HG03139 (cell line): ENCODE data around the gene E4F1.
"Not testable (repeated sequence)": the region's sequence is repeated elsewhere in the genome, so short reads cannot be mapped to it uniquely, and the experiment has no call there.

Experiments
- ATAC-seq: cut with Tn5 transposase; IDR thresholded peaks from one replicate; pipeline ENCODE4 v1.9.1; 2021; ENCODE audit not compliant: unreplicated experiment

E4F1 gene

DNA sequence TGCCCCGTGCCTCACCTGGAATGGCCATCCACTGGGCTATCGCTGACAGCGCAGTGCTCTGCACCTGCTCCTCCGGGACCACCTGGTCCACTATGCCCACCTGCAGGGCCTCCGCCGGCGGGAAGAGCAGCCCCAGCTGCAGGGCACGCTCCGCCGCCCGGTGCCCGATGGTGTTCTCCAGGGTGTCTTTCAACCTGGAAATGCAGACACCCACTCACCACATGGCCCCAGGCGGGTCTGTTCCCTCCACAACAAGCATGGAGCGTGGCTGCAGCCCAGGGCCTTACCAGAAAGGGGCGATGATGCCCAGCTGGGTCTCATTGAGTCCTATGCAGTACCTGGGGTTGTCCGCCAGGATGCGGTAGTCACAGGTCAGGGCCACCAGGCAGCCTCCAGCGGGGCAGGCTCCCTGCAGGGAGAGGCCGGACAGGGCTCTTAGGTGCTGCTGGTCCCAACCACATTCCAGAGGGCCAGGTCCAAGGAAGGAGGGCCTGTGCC is 19.7 kb downstream of the E4F1 start:
- ATAC-seq, result no peak

DNA sequence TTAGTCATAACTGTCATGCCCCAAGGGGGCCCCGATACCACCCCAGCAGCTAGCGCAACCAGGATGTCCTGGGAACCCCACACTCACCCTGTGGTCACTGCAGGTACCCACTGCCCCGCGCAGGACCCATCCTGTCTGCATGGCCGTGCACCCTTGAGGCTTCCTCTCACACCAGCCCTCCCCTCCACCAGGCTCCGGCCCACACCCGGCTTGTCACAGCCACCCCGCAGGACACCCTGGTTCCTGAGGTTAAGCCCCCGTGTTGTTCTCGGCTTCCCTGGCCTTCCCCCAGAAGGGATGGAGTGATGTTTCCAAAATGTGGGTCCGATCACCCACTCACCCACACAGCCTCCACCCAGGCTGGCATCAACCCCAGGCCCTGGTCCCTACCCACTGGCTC is 20.4 kb downstream of the E4F1 start:
- ATAC-seq, result no peak

DNA sequence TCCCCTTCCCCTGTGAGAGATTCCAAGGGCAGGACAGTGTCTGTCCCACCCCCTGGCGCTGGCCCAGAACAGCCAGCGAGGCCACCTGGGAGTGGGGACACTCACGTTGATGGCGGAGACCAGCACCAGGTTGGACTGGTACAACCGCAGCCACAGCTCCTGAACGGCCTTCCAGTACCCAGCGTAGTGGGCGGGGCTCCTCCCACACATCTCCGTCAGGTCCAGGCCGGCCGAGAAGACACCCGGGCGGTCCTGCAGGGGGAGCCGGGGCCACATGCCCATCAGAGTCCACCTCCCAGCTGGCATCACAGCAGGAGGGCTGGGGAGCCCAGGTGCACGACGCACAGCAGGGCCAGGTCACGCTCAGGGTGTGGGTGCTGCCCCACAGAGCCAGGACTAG is 20.9 kb downstream of the E4F1 start:
- ATAC-seq, result no peak

DNA sequence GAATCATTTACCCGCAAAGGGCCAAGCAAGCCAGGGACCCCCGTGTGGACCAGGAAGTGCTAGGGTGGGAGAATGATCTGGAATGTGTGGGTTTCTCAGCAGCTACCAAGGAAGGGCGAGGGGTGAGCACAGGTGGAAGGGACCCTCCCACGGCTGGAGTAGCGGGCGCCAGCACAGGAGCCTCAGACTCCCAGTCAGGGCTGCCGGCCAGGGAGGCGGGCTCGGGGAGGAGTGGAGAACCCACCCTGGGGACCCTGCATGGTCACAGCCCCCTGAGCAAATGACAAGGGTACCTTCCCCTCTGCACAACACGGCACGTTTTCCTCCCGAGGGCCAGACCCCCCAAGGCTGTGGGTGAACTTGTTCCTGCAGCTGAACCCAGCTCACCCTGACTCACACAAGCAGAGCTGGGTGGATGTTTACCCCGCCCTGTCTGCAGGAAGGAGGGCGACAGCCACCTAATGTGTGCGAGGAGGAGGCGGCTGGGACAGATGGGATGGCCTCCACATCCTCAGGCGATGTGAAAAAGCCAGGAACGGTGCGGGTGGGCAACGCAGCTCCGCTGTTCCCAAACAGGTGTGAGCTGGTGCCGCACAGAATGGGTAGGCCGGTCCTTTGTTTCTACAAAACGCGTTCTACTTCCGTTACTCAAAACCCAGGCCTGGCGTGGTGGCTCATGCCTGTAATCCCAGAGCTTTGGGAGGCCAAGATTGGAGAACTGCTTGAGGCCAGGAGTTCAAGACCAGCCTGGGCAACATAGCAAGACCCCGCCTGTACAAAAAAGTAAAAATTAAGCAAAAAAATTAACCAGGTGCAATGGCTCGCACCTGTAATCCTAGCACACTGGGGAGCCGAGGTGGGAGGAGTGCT is 21.8 kb downstream of the E4F1 start:
- no peak for ATAC-seq

DNA sequence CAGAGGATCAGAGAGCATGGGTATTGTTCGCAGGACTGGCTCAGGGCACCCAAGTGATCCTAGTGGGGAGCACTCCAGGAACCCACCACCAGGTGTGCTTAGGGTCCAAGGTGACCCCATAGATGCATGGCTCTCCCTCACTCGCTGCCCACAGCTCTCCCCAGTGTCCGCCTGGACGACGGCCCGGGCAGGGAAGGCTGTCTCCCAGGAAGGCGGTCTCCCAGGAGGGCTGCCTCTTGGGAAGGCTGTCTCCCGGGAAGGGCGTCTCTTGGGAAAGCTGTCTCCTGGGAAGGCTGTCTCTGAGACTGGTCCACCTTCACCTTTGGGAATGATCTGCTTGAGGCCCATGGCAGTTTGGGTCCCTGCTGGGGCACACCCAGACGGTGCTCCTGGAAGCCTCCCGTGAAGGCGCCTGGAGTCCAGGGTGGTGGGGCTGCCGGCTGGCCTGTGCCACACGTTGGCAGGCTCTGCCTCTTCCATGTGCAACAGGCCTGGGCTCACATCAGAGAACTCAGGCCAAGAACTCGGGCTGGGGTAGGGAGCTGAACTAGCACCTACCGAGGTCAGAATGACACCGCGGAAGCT is 23.0 kb downstream of the E4F1 start:
- no peak for ATAC-seq

DNA sequence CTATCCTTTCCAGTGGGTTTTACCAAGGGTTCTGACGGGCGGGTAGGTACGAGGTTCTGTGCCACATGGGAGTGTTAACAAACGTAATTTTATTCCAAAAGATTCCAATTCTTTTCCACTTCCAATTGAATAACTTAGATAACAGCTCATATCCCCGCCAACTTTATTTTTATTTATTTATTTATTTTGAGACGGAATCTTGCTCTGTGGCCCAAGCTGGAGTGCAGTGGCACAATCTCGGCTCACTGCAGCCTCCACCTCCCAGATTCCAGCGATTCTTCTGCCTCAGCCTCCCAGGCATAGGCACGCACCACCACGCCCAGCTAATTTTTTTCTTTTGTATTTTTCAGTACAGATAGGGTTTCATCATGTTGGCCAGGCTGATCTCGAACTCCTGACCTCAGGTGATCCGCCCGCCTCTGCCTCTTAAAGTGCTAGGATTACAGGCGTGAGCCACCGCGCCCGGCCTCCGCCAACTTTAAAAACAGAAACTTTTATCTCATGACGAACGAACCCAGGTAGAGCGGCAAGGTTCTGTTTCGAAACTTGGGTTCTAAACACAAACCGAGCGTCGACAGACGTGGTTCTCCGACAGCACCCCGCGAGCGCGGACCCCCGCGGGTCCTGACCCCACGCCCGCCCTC is 27.4 kb downstream of the E4F1 start:
- ATAC-seq, result no peak

DNA sequence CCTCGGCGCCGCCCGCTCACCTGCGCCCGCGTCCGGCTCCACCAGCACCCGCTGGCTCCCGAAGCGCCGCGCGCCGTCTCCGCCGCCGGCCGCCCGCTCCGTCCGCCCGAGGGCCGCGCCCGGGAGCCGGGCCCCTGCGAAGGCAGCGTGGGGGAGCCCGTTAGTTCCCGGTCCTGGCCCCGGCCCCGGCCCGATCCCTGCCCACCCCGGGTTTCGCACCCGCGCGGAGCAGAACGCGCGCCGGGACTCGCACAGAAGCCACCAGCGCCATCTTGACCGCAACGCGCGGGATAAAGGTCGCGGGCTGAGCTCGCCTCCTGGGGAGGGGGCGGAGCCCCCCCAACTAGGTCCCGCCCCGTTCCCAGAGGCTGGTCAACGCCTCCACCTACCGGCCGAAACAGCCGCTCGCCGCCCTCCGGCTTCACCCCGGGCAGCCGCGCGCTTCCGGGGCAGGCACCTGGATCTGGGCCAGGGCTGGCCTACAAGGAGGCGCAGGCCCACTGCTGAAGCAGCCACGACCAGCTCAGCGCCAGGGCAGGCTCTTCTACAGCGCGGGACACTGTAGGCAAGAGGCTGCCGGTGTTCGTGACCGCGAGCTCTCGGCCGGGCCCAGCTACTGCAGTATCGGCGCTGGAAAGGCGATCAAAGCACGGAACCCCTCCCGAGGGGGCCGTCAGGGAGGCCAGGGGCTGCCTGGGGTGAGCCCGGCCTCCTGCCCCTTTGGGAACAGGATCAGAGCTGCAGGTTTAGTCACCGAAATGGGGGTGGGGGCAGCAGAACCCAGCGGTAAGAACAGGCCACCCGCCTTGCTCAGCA is 28.1 kb downstream of the E4F1 start, which contains the start of gene ECI1:
ECI1 (minus strand) TSS at position 292 of the 816 bp plus-strand sequence; CDS start at position 271, 21 bp downstream.
- ATAC-seq, result peak; percentile 81

DNA sequence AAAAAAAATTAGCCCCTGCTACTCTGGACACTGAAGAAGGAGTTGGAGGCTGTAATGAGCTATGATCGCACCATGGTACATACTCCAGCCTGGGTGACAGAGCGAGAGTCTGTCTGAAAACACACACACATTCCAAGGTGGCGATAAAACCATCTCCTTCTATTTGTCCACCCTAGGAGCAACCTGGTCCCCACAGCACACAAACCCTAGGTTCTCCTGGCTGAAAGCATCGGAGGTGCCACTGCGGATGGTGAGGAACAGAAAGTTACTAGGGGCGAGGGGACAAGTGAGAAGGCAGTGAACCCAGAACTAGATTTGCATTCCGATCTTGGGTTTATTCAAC is 29.4 kb downstream of the E4F1 start:
- no peak for ATAC-seq

DNA sequence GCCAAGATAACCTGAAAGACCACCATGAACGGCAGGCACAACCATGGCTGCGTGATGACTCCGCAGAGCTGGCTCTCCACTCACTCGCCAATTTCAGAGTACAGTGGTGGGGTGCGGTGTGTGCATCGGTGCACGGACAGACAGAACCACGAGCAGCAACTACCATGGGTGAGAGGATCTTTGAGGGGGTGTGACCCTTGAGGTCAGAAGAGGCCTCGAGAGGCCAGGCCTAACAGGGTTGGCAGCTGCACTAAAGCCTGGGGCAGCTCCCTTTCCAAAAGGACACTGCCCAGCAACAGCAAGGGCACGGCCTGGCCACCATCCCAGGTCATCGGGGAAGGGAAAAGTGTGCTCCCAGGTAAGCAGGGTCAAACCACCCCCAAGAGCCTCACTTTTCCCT is 29.9 kb downstream of the E4F1 start:
- ATAC-seq, result no peak

DNA sequence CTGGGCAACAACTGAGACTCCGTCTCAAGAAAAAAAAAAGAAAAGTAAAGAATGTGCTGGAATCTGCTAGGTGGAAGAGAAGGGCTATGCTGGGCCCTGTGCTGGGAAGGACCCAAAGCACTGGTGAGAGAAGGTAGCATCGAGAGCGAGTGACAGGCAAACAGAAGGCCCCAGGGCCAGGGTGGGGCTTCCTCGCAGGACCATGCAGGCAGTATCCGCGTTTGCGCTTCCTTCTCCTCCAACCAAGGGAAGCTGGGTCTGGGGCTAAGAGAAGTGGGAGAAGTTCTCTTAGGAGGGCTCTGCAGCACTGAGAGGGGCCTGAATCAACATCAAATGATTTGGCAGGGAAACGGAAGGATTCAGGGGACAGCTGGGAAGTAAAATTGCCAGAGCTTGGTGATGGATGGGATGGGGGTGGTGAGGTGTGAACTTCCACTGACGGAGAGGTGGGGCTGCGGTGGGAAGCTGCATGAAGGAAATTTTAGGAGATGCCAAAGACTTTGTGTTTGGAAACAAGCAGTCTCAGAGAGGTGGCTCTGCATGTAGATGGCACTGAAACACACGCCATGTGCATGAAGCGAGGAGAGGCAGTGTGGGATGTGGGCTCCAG is 33.2 kb downstream of the E4F1 start:
- no peak for ATAC-seq

DNA sequence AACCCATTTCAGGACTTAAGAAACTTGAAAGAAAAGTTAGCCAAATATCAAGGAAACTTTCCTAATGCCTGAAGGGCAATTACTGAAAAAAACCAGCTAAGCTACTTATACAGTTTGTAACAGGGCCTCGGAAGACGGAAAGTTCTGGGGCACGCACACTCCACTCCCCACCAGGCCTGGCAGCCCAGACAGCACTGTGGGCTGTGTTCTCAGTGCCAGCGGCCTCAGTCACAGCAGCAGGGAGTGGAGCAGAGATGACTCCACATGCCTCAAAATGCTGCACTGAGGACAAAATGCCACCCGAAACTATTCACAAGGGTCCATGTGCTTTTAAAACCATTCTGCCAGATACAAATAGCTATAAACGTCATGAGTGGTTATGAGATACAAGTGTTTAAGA is 34.3 kb downstream of the E4F1 start:
- ATAC-seq, result no peak

DNA sequence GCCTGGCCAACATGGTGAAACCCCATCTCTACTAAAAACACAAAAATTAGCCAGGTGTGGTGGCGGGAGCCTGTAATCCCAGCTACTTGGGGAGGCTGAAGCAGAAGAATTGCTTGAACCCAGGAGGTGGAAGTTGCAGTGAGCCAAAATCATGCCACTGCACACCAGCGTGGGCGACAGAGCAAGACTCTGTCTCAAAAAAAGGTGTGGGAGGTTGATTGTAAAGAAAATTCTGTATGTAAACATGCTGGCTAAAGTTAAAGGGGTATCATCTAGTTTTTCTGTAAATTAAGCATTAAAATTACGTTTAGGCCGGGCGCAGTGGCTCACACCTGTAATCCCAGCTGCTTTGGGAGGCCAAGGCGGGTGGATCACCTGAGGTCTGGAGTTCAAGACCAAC is 35.1 kb downstream of the E4F1 start:
- not testable (repeated sequence) for ATAC-seq

DNA sequence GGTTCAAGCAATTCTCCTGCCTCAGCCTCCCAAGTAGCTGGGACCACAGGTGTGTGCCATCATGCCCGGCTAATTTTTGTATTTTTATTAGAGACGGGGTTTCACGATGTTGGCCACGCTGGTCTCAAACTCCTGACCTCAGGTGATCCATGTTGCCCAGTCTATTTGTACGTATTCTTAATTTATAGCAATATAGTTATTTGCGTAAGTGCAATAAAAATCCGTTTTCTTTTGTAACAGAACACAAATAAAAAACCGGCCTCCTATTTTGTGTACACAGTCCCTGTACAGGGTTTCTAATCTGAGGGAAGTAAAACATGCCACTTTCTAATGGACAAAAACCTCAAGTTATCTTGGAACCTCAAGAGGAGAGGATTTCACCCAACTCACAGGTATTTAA is 36.9 kb downstream of the E4F1 start:
- no peak for ATAC-seq

DNA sequence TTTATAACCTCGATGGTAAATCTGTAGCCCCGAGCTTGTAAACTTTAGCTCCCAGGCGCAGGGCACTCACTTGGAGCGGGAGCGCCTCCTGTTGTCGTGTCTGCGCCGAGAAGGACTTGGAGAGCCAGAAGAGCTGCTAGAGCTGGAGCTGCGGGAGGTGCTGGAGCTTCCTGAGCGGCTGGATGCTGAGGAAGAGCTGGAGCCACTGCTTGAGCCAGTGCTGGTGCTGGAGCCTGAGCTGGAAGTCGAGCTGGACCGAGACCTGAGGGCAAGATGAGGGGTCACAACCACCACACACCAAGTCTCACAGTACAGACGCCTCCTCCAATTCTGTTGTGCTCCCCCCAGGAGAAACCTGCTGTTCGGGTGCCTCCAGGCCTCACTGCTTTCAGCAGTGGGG is 39.6 kb downstream of the E4F1 start:
- ATAC-seq, result not testable (repeated sequence)

DNA sequence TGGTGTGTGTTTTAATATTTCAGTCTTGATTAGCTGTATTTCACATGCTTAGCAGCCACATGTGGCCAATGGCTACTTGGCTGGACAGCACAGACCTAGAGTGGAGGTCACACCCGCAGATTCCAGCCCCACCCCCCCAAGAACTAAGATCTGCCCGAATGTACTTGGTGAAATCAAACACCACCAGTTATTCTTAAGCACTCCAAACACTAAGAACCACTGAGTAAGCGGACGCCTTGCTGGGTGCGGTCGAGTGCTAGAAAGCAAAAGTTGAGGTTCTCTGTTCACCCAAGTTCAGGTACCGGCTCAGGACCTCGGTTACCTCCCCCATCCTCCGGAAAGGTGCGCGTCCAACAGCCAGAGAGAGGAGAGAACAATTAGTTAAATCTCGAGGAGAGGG is 43.5 kb downstream of the E4F1 start:
- not testable (repeated sequence) for ATAC-seq

DNA sequence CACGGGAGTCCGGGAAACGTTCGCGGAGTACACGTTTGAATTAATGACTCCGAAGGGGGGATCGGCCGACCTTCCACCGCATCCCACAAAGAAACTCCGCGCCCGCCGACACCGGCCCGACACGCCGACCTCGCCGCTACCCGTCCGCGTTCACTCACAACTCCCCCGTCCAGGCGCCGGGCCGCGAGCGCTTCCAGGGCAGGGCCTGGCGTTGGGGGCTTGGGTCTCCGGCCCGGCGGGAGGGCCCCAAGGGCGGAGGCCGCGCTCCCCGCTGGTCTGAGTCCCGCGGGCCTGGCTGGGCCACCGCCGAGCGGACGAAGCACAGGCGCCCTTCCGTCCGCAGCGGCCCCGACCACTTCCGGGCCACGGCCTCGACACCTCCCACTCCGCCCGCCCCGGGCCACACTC is 44.1 kb downstream of the E4F1 start:
- ATAC-seq, result peak; percentile 47

DNA sequence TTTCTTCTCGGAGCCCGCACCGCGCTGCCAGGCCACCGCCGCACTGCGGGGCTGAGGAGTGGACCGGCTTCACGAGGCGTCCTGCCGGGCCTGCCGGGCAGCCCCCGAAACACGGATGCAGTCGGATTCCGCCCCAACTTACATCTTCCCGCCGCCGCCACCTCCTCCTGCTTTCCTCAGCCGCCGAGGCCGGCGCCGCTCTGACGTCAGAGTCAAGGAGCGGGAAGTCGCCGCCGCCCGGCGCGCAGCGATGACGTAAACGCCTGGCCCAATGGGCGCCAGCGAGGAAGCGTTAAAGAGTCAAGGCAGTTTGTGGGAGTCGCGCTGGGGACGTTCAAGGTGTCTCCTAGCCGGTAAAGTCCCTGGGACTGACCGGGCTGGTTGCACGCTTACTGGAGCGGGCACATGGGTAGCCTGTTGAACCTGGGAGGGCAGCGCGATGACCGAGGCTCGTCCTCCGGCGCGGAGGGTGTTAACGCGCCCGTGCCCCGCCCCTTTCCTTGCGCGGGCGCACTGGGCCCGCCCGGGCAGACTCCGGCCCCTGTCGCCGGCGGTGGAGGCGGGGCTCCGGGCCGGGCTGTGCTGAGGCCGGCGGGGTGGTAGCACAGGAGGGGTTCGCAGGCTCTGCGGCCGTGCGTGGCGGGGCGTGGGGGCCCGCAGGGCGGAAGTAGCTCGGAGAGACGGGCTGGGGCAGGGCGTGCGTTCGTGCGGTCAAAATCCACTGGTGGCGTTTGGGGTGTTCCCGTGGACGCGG is 44.7 kb downstream of the E4F1 start, which contains the start of gene RNPS1:
RNPS1 (minus strand) TSS at position 214 of the 754 bp plus-strand sequence. CDS start 3,483 bp downstream, outside the sequence.
- peak; percentile 68 for ATAC-seq

DNA sequence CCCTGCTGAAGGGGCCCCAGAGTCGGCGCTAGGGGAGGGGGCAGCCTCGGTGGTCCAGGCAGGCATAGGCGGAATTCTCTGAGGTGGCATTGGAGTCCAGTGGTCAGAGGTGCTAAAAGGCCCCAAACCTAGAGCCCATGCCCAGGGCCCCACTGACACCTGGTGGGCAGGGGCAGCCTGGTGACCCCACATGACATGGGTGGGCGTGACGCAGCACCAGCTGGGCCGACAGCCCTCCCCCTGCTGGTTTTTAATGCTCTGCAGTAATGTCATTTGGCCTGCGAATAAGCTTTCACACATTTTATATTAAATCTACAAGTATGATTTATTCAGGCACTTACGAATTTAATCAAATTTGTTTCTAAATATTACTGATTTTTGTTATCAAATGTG is 46.7 kb downstream of the E4F1 start:
- no peak for ATAC-seq

DNA sequence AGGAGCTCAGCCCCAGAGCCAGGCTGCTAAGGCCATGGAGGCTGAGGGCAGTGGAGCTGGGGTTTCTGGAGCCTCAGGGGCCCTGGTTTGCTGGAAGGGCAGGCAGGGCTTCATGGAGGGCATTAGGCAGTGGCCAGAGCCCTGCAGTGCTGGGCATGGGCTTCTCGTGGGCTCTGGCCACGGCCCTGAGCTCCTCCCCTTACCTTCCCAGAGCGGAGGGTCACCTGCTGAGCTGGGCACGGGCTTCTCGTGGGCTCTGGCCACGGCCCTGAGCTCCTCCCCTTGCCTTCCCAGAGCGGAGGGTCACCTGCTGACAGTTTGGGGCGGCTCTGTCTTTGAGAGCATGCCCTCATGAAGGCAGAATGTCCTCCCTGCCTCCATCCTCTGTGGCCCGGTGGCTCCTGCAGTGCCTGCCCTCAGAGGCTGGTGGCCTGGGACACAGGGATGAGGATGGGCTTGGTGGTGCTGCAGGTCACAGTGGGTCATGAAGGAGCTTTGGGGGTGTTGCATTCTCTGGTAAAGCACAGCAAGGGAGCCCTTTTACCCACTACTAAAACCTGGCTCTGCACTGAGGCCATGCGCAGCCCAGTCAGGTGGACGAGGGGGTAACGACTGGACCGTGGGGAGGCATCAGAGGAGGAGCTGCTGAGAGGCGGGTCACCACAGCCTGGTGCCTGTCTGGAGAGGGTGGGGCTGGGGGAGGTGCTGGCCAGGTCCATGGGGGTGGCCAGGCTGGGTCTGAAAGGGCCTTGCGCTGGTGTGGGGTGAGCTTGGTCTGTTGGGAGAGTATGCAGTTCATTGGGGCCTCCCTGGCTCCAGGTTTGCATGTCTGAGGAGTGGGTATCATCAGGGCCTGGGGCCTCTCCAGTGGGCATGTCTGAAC is 47.4 kb downstream of the E4F1 start:
- no peak for ATAC-seq
